IPS-18a (cell line): ENCODE measurements around the gene GADL1.

Source experiments
- H3K27ac ChIP-seq: one replicate; pipeline ENCODE4 v1.5.1; 2013; ENCODE audit warnings: low read length
- H3K27me3 ChIP-seq: one replicate; pipeline ENCODE4 v1.6.1; 2013; ENCODE audit warnings: mild to moderate bottlenecking, low read length; ENCODE audit not compliant: control insufficient read depth, insufficient read depth
- H3K36me3 ChIP-seq: one replicate; pipeline ENCODE4 v1.6.1; 2013; ENCODE audit warnings: low read depth, low read length; ENCODE audit not compliant: control insufficient read depth
- H3K4me1 ChIP-seq: one replicate; pipeline ENCODE4 v1.6.1; 2013; ENCODE audit warnings: low read depth, low read length; ENCODE audit not compliant: control insufficient read depth
- H3K4me3 ChIP-seq: one replicate; pipeline ENCODE4 v1.5.1; 2013; ENCODE audit warnings: low read length
- H3K9ac ChIP-seq: one replicate; pipeline ENCODE4 v1.6.1; 2013; ENCODE audit warnings: mild to moderate bottlenecking, low read length, moderate library complexity
- H3K9me3 ChIP-seq: one replicate; pipeline ENCODE4 v1.6.1; 2013; ENCODE audit warnings: low read depth, low read length; ENCODE audit not compliant: control insufficient read depth

Gene GADL1

GRCh38 chr3:30845606-30846005 is 48.9 kb downstream of the GADL1 start:
- Histone ChIP-seq H3K9me3 (no peaks in the 10 kb centered on the region), H3K36me3 (no peaks in the 10 kb centered on the region), H3K4me1 (no peaks in the 10 kb centered on the region), H3K27me3 (no peaks in the 10 kb centered on the region), H3K4me3 (no peak overlapping the region), H3K27ac (no peak overlapping the region), H3K9ac (no peak overlapping the region)

DNA sequence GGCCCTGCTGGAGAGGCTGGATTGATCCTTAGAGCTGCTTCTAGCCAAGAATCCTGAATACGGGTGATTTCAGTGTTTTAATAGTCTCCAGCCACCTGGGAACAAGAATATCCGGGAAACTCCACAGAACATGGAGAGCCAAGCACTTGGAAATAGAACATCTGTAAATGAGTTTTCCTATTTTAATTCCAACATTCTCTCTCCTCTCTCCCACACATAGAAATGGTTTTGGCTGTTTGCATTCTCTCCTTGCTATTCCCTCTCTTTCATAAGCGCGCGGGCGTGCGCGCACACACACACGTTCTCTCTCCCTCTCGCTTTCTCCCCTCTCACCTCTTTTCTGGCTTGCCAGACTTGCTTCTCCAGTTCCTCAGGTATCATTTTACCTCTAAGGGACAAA is 50.6 kb downstream of the GADL1 start:
- no peak overlapping the region for H3K27ac ChIP-seq
- no peaks in the 10 kb centered on the region for H3K36me3 ChIP-seq
- no peaks in the 10 kb centered on the region for H3K4me1 ChIP-seq
- H3K9me3 ChIP-seq, result no peaks in the 10 kb centered on the region
- no peak overlapping the region for H3K9ac ChIP-seq
- H3K4me3 ChIP-seq, result no peak overlapping the region
- no peaks in the 10 kb centered on the region for H3K27me3 ChIP-seq

GRCh38 chr3:30836141-30836540 is 58.3 kb downstream of the GADL1 start:
- no peak overlapping the region for H3K9ac ChIP-seq
- no peaks in the 10 kb centered on the region for H3K36me3 ChIP-seq
- H3K27me3 ChIP-seq, result no peaks in the 10 kb centered on the region
- no peaks in the 10 kb centered on the region for H3K4me1 ChIP-seq
- no peaks in the 10 kb centered on the region for H3K9me3 ChIP-seq
- H3K4me3 ChIP-seq, result no peak overlapping the region
- no peak overlapping the region for H3K27ac ChIP-seq

DNA sequence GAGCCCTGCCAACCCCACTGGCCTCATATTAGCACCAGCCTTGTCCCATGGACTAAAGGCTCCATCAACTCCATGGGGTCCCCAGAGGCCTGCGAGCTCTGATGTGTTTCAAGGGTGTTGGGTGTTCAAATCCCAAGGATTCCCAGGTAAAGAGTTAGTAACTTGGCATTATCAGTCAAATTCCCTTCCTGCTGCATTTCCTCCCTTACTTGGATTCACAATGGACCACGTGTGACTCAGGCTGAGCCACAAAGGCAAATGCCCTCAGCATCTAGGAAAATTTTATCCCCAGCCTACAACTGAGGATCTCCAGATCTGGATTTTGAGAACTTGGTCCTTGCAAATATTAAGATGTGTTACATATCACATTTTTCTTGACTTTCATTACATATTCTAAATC is 58.8 kb downstream of the GADL1 start:
- Histone ChIP-seq H3K9ac (no peak overlapping the region), H3K4me1 (no peaks in the 10 kb centered on the region), H3K27me3 (no peaks in the 10 kb centered on the region), H3K9me3 (no peaks in the 10 kb centered on the region), H3K27ac (no peak overlapping the region), H3K36me3 (no peaks in the 10 kb centered on the region), H3K4me3 (no peak overlapping the region)

GRCh38 chr3:30832961-30833575 is 61.4 kb downstream of the GADL1 start:
- no peak overlapping the region for H3K27ac ChIP-seq
- no peak overlapping the region for H3K4me3 ChIP-seq
- no peaks in the 10 kb centered on the region for H3K36me3 ChIP-seq
- no peaks in the 10 kb centered on the region for H3K27me3 ChIP-seq
- no peaks in the 10 kb centered on the region for H3K9me3 ChIP-seq
- no peaks in the 10 kb centered on the region for H3K4me1 ChIP-seq
- H3K9ac ChIP-seq, result no peak overlapping the region

GRCh38 chr3:30827080-30827479 is 67.4 kb downstream of the GADL1 start:
- no peaks in the 10 kb centered on the region for H3K9me3 ChIP-seq
- no peak overlapping the region for H3K4me3 ChIP-seq
- H3K27me3 ChIP-seq, result no peaks in the 10 kb centered on the region
- H3K9ac ChIP-seq, result no peak overlapping the region
- H3K4me1 ChIP-seq, result no peaks in the 10 kb centered on the region
- no peak overlapping the region for H3K27ac ChIP-seq
- no peaks in the 10 kb centered on the region for H3K36me3 ChIP-seq

DNA sequence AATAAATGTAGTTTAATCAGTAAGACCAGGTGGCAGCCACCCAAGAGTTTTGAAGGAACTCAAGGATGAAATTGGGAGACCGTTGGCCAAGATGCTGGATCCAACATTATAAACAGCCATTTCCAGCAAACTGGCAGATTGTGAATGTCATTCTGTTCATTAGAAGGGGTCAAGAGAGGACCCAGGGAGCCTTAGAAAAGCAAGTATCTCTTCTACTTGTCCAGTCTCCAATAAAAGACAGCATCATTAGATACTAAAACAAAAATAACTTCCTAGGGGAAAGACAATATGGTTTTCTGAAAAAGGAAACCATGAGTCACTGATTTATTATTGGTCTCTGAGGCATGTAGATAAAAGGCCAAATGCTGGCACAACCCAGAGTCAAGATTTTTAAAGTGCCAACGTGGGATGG is 67.9 kb downstream of the GADL1 start:
- no peak overlapping the region for H3K4me3 ChIP-seq
- H3K4me1 ChIP-seq, result no peaks in the 10 kb centered on the region
- H3K27me3 ChIP-seq, result no peaks in the 10 kb centered on the region
- H3K27ac ChIP-seq, result no peak overlapping the region
- H3K9ac ChIP-seq, result no peak overlapping the region
- H3K9me3 ChIP-seq, result no peaks in the 10 kb centered on the region
- no peaks in the 10 kb centered on the region for H3K36me3 ChIP-seq

GRCh38 chr3:30819067-30819798 is 75.2 kb downstream of the GADL1 start:
- Histone ChIP-seq H3K27ac (no peak overlapping the region), H3K4me1 (no peaks in the 10 kb centered on the region), H3K36me3 (no peaks in the 10 kb centered on the region), H3K4me3 (no peak overlapping the region), H3K27me3 (no peaks in the 10 kb centered on the region), H3K9me3 (no peaks in the 10 kb centered on the region), H3K9ac (no peak overlapping the region)

- Histone ChIP-seq H3K36me3 (no peaks in the 10 kb centered on the region), H3K27ac (no peak overlapping the region), H3K9me3 (no peaks in the 10 kb centered on the region), H3K4me3 (no peak overlapping the region), H3K27me3 (no peaks in the 10 kb centered on the region), H3K4me1 (no peaks in the 10 kb centered on the region), H3K9ac (no peak overlapping the region)
Observed at GRCh38 chr3:30813734-30814133, 80.7 kb downstream of the GADL1 start.

- H3K36me3 ChIP-seq, result no peaks in the 10 kb centered on the region
- no peak overlapping the region for H3K27ac ChIP-seq
- no peaks in the 10 kb centered on the region for H3K4me1 ChIP-seq
- H3K9me3 ChIP-seq, result no peaks in the 10 kb centered on the region
- no peaks in the 10 kb centered on the region for H3K27me3 ChIP-seq
- no peak overlapping the region for H3K9ac ChIP-seq
- H3K4me3 ChIP-seq, result no peak overlapping the region
Observed at GRCh38 chr3:30811151-30811795, 83.2 kb downstream of the GADL1 start.

- Histone ChIP-seq H3K36me3 (no peaks in the 10 kb centered on the region), H3K4me3 (no peak overlapping the region), H3K9ac (no peak overlapping the region), H3K27ac (no peak overlapping the region), H3K4me1 (no peaks in the 10 kb centered on the region), H3K9me3 (no peaks in the 10 kb centered on the region), H3K27me3 (no peaks in the 10 kb centered on the region)
Observed at GRCh38 chr3:30810625-30811024, 83.8 kb downstream of the GADL1 start.

DNA sequence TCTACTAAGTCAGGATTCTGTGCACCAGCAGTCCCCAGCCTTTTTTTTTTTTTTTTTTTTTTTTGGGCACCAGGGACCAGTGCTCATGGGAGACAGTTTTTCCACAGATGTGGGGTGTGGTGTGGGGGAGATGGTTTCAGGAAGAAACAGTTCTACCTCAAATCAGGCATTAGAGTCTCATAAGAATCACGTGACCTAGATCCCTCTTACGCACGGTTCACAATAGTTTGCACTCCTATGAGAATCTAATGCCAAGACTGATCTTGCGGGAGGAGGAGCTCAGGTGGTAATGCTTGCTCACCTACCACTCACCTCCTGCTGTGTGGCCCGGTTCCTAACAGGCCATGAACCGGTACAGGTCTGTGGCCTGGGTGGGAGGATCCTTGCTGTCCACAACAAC is 88.8 kb downstream of the GADL1 start:
- H3K27ac ChIP-seq, result no peak overlapping the region
- H3K27me3 ChIP-seq, result no peaks in the 10 kb centered on the region
- no peaks in the 10 kb centered on the region for H3K36me3 ChIP-seq
- no peak overlapping the region for H3K9ac ChIP-seq
- H3K9me3 ChIP-seq, result no peaks in the 10 kb centered on the region
- no peak overlapping the region for H3K4me3 ChIP-seq
- no peaks in the 10 kb centered on the region for H3K4me1 ChIP-seq
